PFSK-1 (cell line): ENCODE data around the gene HSF5.

Source experiments
- FOXP2 ChIP-seq: optimal IDR thresholded peaks from 2 replicates; pipeline ENCODE3; 2011; ENCODE audit warnings: borderline replicate concordance, control low read depth, inconsistent platforms; ENCODE audit not compliant: insufficient read depth; ENCODE audit errors: extremely low read length, extremely low read depth
- TAF1 ChIP-seq: IDR thresholded peaks from 2 replicates; pipeline ENCODE4 v1.6.1; 2012; ENCODE audit warnings: low read length, control low read depth, borderline replicate concordance; ENCODE audit not compliant: insufficient read depth

- TF ChIP-seq FOXP2 (no peak), TAF1 (no peak)
Observed at GRCh38 chr17:58470356-58470755, 17.9 kb downstream of the HSF5 start.
